Measurements from ENCODE around the gene CPSF4L.
"Not testable (repeated sequence)": the region's sequence is repeated elsewhere in the genome, so short reads cannot be mapped to it uniquely, and the experiment has no call there.

DNA sequence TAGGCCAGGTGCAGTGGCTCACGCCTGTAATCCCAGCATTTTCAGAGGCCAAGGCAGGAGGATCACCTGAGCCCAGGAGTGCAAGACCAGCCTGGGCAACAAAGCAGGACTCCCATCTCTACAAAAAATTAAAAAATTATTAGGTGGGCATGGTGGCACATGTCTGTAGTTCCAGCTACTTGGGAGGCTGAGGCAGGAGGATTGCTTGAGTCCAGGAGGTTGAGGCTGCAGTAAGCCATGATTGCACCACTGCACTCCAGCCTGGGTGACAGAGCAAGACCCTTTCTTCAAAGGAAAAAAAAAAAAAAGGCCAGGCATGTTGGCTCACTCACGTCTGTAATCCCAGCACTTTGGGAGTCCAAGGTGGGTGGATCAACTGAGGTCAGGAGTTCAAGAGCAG, 2.8 kb upstream of the CPSF4L start:
- TF ChIP-seq, protein P1, sequence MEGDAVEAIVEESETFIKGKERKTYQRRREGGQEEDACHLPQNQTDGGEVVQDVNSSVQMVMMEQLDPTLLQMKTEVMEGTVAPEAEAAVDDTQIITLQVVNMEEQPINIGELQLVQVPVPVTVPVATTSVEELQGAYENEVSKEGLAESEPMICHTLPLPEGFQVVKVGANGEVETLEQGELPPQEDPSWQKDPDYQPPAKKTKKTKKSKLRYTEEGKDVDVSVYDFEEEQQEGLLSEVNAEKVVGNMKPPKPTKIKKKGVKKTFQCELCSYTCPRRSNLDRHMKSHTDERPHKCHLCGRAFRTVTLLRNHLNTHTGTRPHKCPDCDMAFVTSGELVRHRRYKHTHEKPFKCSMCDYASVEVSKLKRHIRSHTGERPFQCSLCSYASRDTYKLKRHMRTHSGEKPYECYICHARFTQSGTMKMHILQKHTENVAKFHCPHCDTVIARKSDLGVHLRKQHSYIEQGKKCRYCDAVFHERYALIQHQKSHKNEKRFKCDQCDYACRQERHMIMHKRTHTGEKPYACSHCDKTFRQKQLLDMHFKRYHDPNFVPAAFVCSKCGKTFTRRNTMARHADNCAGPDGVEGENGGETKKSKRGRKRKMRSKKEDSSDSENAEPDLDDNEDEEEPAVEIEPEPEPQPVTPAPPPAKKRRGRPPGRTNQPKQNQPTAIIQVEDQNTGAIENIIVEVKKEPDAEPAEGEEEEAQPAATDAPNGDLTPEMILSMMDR (IDR thresholded peaks at IDR 0.05; ENCODE audit: low read length), result not testable (repeated sequence)
- not testable (repeated sequence) for TF ChIP-seq EZH2 (optimal IDR thresholded peaks at IDR 0.05; ENCODE audit: low read depth, low read length)

Data from MM.1S (cell line).